Heart left ventricle (tissue), 13 donors: ENCODE results near the gene YPEL2.

Experiments
- CTCF ChIP-seq, 12 donors: fragments of 200-600 bp; sonication (generic) in 4 of 12; IDR thresholded peaks; one replicate each; pipeline versions ENCODE4 v1.5.0 to v1.8.0; 2018 to 2022; ENCODE audit warnings: antibody characterized with exemption in 12 of 12, mild to moderate bottlenecking in 5 of 12
- POLR2A ChIP-seq, 2 donors: fragments of 450-650 bp; IDR thresholded peaks; one replicate each; pipeline ENCODE4 v1.6.1; 2017; ENCODE audit warnings: antibody characterized with exemption in 2 of 2, mild to moderate bottlenecking in 2 of 2, moderate library complexity in 2 of 2
- donor health status: ischemic (EF 13 %, LVEDD 7.1; RV severe dilation, severe dysfunction).
- donor health status: DM: no; HTN: yes; CAD: no.
- donor health status: DM: no; HTN: no; CAD: no.
- donor health status: ischemic (EF 25% LVEDD 6.9; RV normal size, moderate dysfunction).
- donor health status: ischemic (EF 25% LVEDD 5.7; RV mildly dilated, moderate dysfunction).
- donor health status: ischemic (EF 35%, LVEDD 5.7; RV mildly dilated, moderate dysfunction).
- donor health status: nonischemic (EF 11% LVEDD 7.7; RV severe dilation, severe dysfunction).
- donor health status: DM: yes; HTN: yes; CAD: no.
- donor health status: PGD.
- donor health status: ischemic (EF 29% LVEDD 5.4; RV normal size, mild dysfunction).
- donor health status: nonischemic (EF 23%, LVEDD 6.1; RV moderate dilation, normal function).

DNA sequence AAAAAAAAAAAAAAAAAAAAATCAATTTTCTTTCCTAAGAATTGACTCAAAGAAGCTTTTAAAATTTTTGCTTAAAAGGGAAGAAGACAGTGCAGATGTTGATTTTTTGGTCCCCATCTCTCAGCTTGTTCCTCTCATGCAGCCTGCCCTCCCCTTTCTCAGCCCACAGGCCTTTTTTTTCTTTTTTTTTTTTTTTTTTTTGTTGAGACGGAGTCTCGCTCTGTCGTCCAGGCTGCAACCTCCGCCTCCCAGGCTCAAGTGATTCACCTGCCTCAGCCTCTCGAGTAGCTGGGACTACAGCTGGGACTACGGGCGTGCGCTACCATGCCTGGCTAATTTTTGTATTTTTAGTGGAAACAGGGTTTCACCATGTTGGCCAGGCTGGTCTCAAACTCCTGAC, 17.7 kb downstream of the YPEL2 start:
- TF ChIP-seq CTCF (IDR thresholded peaks at IDR 0.05) (no peak), POLR2A (IDR thresholded peaks at IDR 0.05) (no peak)
